ENCODE results near the gene IGFBP3.

DNA sequence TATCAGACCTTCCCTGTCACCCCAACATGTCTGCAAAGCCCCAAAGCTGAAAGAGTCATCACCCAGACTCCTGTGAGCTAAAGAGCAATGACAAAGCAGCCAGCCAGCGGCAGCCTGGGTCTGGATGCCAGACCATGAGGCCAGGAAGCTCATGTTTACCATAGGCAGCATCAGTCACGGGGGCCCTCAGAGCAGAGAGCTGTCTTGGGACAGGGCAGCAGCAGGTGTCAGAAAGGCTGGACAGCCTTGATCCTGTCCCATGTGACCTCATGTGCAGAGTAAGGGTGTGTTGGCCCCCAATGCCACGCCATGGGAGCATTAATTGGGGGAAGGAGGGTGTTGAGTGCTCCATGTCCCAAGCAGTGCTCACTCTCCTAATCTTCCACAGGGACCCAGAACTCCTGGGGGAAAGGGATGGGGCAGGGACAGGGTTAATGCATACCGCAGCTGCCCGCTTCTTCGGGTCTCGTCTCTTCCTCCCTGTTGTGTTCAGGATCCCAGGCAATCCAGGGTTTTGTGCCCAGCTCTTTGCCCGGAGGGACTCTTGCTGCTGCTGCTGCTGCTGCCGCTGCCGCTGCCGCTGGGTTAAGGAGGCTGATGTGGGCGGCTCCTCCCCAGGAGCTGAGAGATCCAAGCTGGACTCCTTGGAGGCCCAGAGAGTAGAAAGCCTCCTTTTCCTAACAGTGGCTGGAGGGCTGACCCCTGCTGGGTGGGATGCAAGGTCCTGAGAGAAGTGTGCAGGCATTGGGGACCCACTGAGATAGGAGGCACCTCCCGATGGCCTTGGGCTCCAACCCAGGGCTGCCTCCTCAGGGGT lies 55.3 kb downstream of the IGFBP3 start:
- TF ChIP-seq, protein P1, sequence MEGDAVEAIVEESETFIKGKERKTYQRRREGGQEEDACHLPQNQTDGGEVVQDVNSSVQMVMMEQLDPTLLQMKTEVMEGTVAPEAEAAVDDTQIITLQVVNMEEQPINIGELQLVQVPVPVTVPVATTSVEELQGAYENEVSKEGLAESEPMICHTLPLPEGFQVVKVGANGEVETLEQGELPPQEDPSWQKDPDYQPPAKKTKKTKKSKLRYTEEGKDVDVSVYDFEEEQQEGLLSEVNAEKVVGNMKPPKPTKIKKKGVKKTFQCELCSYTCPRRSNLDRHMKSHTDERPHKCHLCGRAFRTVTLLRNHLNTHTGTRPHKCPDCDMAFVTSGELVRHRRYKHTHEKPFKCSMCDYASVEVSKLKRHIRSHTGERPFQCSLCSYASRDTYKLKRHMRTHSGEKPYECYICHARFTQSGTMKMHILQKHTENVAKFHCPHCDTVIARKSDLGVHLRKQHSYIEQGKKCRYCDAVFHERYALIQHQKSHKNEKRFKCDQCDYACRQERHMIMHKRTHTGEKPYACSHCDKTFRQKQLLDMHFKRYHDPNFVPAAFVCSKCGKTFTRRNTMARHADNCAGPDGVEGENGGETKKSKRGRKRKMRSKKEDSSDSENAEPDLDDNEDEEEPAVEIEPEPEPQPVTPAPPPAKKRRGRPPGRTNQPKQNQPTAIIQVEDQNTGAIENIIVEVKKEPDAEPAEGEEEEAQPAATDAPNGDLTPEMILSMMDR (IDR thresholded peaks at IDR 0.05), result no peak
- TF ChIP-seq POLR2A (IDR thresholded peaks at IDR 0.05), result no peak
- no peak for TF ChIP-seq POLR2AphosphoS5 (IDR thresholded peaks at IDR 0.05; ENCODE audit: insufficient read depth in 1 of 2, low read depth in 1 of 2)

All from vagina (tissue), 2 donors.